ENCODE measurements around the gene CHST11.
"Not testable (repeated sequence)": the region's sequence is repeated elsewhere in the genome, so short reads cannot be mapped to it uniquely, and the experiment has no call there.

Gene CHST11

GRCh38 chr12:104725610-104726009 is 268.9 kb downstream of the CHST11 start:
- no peak for DNase-seq

GRCh38 chr12:104727726-104728465 is 271.1 kb downstream of the CHST11 start:
- DNase-seq: peak; percentile 90

GRCh38 chr12:104729091-104729490 is 272.3 kb downstream of the CHST11 start:
- no peak for DNase-seq

- no peak for DNase-seq
These were observed 273.1 kb downstream of the CHST11 start for GRCh38 chr12:104729610-104730446.

- no peak for DNase-seq
These were observed 274.0 kb downstream of the CHST11 start for GRCh38 chr12:104730763-104731162.

GRCh38 chr12:104733717-104734175 is 277.0 kb downstream of the CHST11 start:
- no peak for DNase-seq

- no peak for DNase-seq
These were observed 277.9 kb downstream of the CHST11 start for GRCh38 chr12:104734541-104735095.

- DNase-seq: no peak
These were observed 279.1 kb downstream of the CHST11 start for GRCh38 chr12:104735801-104736200.

- no peak for DNase-seq
These were observed 279.6 kb downstream of the CHST11 start for GRCh38 chr12:104736307-104736706.

GRCh38 chr12:104737113-104737512 is 280.4 kb downstream of the CHST11 start:
- DNase-seq: no peak

GRCh38 chr12:104737791-104738301 is 281.1 kb downstream of the CHST11 start:
- DNase-seq: no peak

GRCh38 chr12:104738331-104738730 is 281.6 kb downstream of the CHST11 start:
- no peak for DNase-seq

- DNase-seq: no peak
These were observed 282.3 kb downstream of the CHST11 start for GRCh38 chr12:104738776-104739642.

- peak; percentile 81 to 83 for DNase-seq
These were observed 283.9 kb downstream of the CHST11 start for GRCh38 chr12:104740668-104741067.

- DNase-seq: no peak
These were observed 284.3 kb downstream of the CHST11 start for GRCh38 chr12:104741077-104741476.

- DNase-seq: peak in 1 of 2 donors; percentile 54
These were observed 285.0 kb downstream of the CHST11 start for GRCh38 chr12:104741497-104742367.

GRCh38 chr12:104742551-104743201 is 285.9 kb downstream of the CHST11 start:
- DNase-seq: no peak

- no peak for DNase-seq
These were observed 286.4 kb downstream of the CHST11 start for GRCh38 chr12:104743202-104743580.

GRCh38 chr12:104743753-104744548 is 287.2 kb downstream of the CHST11 start:
- not testable (repeated sequence) for DNase-seq

All from inflammatory macrophage treated with lipopolysaccharide for 1 hour (primary cell).